Activated gamma-delta T cell (primary cell): ENCODE measurements around the gene BSG.
"Not testable (repeated sequence)": the region's sequence is repeated elsewhere in the genome, so short reads cannot be mapped to it uniquely, and the experiment has no call there.

ENCODE experiments used
- DNase-seq: peaks from one replicate; lab custom pipeline; 2025; lab: John Stamatoyannopoulos, UW

Gene BSG

GRCh38 chr19:604355-604754 is 32.0 kb downstream of the BSG start:
- no peak for DNase-seq

GRCh38 chr19:605061-605971 is 32.9 kb downstream of the BSG start:
- not testable (repeated sequence) for DNase-seq

- no peak for DNase-seq
Observed at GRCh38 chr19:607301-608154, 35.1 kb downstream of the BSG start.

- DNase-seq, result no peak
Observed at GRCh38 chr19:608155-609003, 36.0 kb downstream of the BSG start.

GRCh38 chr19:609004-609346 is 36.6 kb downstream of the BSG start:
- DNase-seq, result no peak

GRCh38 chr19:610071-610800 is 37.8 kb downstream of the BSG start:
- DNase-seq, result no peak

GRCh38 chr19:610801-611480 is 38.5 kb downstream of the BSG start:
- peak; percentile 38 for DNase-seq

- no peak for DNase-seq
Observed at GRCh38 chr19:611481-611868, 39.1 kb downstream of the BSG start.

- no peak for DNase-seq
Observed at GRCh38 chr19:612941-613340, 40.5 kb downstream of the BSG start.

- no peak for DNase-seq
Observed at GRCh38 chr19:613732-614567, 41.6 kb downstream of the BSG start.

GRCh38 chr19:615619-616018 is 43.2 kb downstream of the BSG start:
- no peak for DNase-seq

GRCh38 chr19:616062-616700 is 43.8 kb downstream of the BSG start:
- DNase-seq, result no peak

- DNase-seq, result no peak
Observed at GRCh38 chr19:616747-617526, 44.5 kb downstream of the BSG start.

GRCh38 chr19:617551-618246 is 45.3 kb downstream of the BSG start:
- no peak for DNase-seq

GRCh38 chr19:618247-618619 is 45.8 kb downstream of the BSG start:
- no peak for DNase-seq

GRCh38 chr19:618674-619285 is 46.4 kb downstream of the BSG start:
- no peak for DNase-seq

GRCh38 chr19:619286-620002 is 47.0 kb downstream of the BSG start:
- DNase-seq, result no peak
